ENCODE measurements around the gene CLIC3. TPM values are rescaled to one million over a fixed set of nuclear protein-coding genes. Genes with fewer than 3 reads are reported as not detected.
A peak's percentile ranks its signal among the peaks of the same experiment; 100 is the strongest.

CLIC3 gene
- total RNA-seq, 6 experiments from 2014 or later, result 0.37 to 0.51 TPM; not detected in 4

DNA sequence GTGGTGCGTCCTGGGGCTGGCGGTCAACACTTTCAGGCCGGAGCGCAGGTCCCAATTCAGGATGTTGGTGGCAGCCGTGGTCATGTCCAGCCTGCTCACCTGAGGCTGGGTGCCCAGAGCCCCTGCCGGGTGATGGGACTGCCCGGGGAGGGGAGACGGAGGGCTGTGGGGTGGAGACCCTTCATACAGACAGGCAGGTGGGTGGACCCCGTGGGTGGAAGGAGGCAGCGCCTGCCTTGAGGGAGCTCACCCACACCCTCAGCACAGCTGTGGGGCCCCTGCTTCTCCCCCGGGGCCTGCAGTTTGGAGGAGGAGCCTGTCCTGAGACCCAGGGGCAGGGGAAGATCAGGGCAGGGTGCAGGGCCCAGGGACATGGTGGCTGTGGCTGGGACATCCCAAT, 26.0 kb downstream of the CLIC3 start:
- TF ChIP-seq, protein P1, sequence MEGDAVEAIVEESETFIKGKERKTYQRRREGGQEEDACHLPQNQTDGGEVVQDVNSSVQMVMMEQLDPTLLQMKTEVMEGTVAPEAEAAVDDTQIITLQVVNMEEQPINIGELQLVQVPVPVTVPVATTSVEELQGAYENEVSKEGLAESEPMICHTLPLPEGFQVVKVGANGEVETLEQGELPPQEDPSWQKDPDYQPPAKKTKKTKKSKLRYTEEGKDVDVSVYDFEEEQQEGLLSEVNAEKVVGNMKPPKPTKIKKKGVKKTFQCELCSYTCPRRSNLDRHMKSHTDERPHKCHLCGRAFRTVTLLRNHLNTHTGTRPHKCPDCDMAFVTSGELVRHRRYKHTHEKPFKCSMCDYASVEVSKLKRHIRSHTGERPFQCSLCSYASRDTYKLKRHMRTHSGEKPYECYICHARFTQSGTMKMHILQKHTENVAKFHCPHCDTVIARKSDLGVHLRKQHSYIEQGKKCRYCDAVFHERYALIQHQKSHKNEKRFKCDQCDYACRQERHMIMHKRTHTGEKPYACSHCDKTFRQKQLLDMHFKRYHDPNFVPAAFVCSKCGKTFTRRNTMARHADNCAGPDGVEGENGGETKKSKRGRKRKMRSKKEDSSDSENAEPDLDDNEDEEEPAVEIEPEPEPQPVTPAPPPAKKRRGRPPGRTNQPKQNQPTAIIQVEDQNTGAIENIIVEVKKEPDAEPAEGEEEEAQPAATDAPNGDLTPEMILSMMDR (IDR thresholded peaks at IDR 0.05), result no peak
- TF ChIP-seq POLR2A (IDR thresholded peaks at IDR 0.05), result no peak
- Histone ChIP-seq H3K4me3 (no peak overlapping the region), H3K27ac (no peak overlapping the region), H3K9me3 (no peaks in the 10 kb centered on the region), H3K36me3 (no peaks in the 10 kb centered on the region), H3K4me1 (no peaks in the 10 kb centered on the region), H3K27me3 (no peaks in the 10 kb centered on the region)
- DNase-seq (no peak), ATAC-seq (no peak)
- intact Hi-C loops (cut with DNase I), result no loop called here
- no CpG with 5 or more reads among the region's 11 CpGs for WGBS (ENCODE audit: insufficient coverage, low coverage, low lambda C conversion rate, missing lambda C conversion rate)

DNA sequence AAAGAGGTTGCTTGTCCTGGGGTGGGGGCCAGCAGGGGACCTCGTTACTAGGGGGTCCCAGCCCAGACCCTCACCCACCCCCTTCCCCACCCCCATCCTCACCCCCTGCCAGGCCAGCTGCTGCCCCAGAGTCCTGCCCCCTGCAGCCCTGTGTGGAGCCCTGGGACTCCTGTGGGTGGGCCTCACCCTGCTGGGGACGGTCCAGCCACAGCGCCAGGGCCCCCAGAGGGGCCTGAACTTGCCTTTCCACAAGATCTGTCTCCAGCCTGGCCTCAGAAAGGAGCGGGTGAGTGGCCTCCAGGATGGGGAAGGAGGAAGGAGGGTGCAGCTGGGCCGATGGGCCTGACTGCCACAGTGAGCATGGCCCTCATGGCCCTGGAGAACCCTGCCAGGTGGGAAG, 26.6 kb downstream of the CLIC3 start:
- Histone ChIP-seq H3K27ac (no peak overlapping the region), H3K9me3 (no peaks in the 10 kb centered on the region), H3K27me3 (no peaks in the 10 kb centered on the region), H3K4me1 (no peaks in the 10 kb centered on the region), H3K4me3 (no peak overlapping the region), H3K36me3 (no peaks in the 10 kb centered on the region)
- intact Hi-C loops (cut with DNase I), result no loop called here
- TF ChIP-seq, protein P1 (IDR thresholded peaks at IDR 0.05), result no peak
- TF ChIP-seq POLR2A (IDR thresholded peaks at IDR 0.05), result no peak
- ATAC-seq (no peak), DNase-seq (no peak)
- 80% methylated on average over 3 of the region's 5 CpGs for WGBS (ENCODE audit: insufficient coverage, low coverage, low lambda C conversion rate, missing lambda C conversion rate)

DNA sequence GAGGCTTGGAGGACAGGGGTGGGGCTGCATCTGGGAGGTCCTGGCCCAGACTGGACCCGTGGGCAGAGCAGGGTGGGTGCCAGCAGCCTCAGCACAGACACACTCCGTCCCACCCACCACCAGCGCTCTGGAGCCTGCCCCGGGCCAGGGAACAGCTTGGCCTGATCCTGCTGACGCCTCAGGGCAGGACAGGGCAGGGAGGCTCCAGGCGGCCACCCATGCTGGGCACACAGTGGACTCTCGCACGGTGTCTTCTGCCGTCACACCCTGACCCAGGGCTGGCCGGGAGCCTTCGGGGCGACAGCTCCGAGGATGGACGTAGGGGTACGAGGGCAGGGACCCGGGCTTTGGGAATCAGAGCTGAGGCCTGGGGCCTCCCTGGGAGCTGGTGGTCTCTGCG, 27.2 kb downstream of the CLIC3 start:
- H3K27ac ChIP-seq, result no peak overlapping the region
- H3K27me3 ChIP-seq, result no peaks in the 10 kb centered on the region
- H3K4me1 ChIP-seq, result no peaks in the 10 kb centered on the region
- no peaks in the 10 kb centered on the region for H3K36me3 ChIP-seq
- no peak overlapping the region for H3K4me3 ChIP-seq
- DNase-seq (no peak), ATAC-seq (peak in 1 of 4 donors; percentile 17)
- intact Hi-C loops (cut with DNase I), result no loop called here
- WGBS (ENCODE audit: insufficient coverage, low coverage, low lambda C conversion rate, missing lambda C conversion rate), result 86% methylated on average over 9 of the region's 17 CpGs
- no peak for TF ChIP-seq POLR2A (IDR thresholded peaks at IDR 0.05)
- TF ChIP-seq, protein P1 (IDR thresholded peaks at IDR 0.05), result no peak
- H3K9me3 ChIP-seq, result no peaks in the 10 kb centered on the region

DNA sequence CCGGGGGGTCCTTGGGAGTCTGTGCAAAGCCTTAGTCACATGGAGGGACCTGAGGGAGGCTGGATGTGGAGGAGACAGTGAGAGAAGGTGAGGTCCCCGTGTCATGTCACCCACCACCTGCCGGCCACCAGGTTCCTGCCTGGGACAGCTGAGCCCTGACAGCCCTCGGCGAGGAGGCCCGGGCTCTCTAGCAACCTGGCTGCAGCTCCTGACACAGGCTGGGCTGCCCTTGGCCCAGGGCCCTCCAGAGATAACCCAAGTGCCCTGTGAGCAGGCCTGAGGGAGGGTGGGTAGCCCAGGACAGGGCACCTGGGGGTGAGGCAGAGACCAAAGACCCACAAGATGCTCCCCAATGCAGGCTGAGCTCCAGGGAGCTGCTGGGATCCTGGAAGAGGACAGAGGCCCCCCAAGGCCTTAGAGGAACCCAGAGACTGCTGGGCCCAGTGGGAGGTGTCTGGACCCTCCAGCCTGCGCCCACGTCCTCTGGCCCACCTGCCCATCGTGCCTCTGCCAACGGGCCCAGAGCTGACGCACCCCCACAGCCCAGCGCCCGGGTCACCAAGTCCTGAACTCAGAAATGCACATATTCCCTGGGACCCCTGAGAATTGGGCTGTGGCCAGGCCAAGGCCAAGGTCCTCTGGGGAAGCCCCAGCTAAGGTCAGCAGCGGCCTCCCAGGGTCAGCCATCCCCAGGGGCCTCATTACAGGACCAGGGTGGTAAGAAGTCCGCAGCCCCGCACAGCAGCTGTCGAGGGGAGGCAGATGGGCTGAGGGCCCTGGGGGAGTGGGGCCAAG, 27.8 kb downstream of the CLIC3 start:
- Histone ChIP-seq H3K4me1 (no peaks in the 10 kb centered on the region), H3K4me3 (no peak overlapping the region), H3K36me3 (no peaks in the 10 kb centered on the region), H3K27me3 (no peaks in the 10 kb centered on the region), H3K27ac (no peak overlapping the region), H3K9me3 (no peaks in the 10 kb centered on the region)
- intact Hi-C loops (cut with DNase I), result no loop called here
- ATAC-seq (peak in 2 of 4 donors; percentile 16 to 29), DNase-seq (no peak)
- WGBS (ENCODE audit: insufficient coverage, low coverage, low lambda C conversion rate, missing lambda C conversion rate), result 40% methylated on average over 1 of the region's 17 CpGs
- TF ChIP-seq, protein P1 (IDR thresholded peaks at IDR 0.05), result no peak
- TF ChIP-seq POLR2A (IDR thresholded peaks at IDR 0.05), result no peak
